Stimulated activated CD4-positive, alpha-beta T cell treated with anti-CD3 and anti-CD28 coated beads, TNF-alpha, amount 100 ng/mL, for 48 hours (primary cell): ENCODE results near the gene VPS36.
"Not testable (repeated sequence)": the region's sequence is repeated elsewhere in the genome, so short reads cannot be mapped to it uniquely, and the experiment has no call there.

ENCODE experiments used
- DNase-seq, 3 donors: peaks; one replicate each; pipeline ENCODE4 v3.0.0-alpha.2; 2020; ENCODE audit warnings: low read depth in 3 of 3

VPS36 gene, protein sequence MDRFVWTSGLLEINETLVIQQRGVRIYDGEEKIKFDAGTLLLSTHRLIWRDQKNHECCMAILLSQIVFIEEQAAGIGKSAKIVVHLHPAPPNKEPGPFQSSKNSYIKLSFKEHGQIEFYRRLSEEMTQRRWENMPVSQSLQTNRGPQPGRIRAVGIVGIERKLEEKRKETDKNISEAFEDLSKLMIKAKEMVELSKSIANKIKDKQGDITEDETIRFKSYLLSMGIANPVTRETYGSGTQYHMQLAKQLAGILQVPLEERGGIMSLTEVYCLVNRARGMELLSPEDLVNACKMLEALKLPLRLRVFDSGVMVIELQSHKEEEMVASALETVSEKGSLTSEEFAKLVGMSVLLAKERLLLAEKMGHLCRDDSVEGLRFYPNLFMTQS

GRCh38 chr13:52450012-52450792, at the start of gene VPS36:
VPS36 (minus strand) TSS chr13:52450634; CDS start chr13:52450594, 40 bp downstream.
- peak; percentile 85 to 92 (median 91) for DNase-seq

GRCh38 chr13:52497979-52498378, 47.5 kb upstream of the VPS36 start:
- not testable (repeated sequence) for DNase-seq

DNA sequence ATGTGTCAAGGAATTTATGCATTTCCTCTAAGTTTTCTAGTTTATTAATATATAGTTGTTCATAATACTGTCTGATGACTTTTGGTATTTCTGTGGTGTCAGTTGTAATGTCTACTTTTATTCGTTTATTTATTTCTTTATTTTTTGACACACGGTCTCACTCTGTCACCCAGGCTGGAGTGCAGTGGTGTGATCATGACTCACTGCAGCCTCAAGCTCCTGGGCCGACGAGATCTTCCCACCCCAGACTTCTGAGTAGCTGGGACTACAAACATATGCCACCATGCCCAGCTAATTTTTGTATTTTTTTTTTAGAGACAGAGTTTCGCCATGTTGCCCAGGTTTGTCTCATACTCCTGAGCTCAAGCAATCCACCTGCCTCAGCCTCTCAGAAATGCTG, 43.8 kb upstream of the VPS36 start:
- DNase-seq, result not testable (repeated sequence)

GRCh38 chr13:52491015-52491414, 40.6 kb upstream of the VPS36 start:
- not testable (repeated sequence) for DNase-seq

DNA sequence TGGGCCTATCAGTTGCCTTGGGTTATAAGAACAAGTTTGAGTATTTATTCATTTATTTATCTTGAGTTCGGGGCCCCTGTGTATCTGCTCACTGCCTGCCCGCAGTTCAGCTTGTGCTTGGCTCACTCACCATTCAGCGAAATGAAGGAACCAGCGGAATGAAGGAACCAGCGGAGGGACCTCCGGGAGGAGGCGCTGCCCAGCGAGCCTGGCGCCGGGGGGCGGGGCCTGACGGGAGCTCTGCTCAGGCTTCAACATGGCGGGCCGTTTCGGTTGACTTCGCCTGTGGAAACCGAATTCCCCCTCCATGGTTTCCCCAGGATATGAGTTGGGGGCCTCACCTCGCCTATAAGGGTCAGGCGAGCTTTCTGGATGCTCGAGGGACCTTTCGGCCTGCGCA, 38.3 kb upstream of the VPS36 start:
- DNase-seq, result not testable (repeated sequence)

GRCh38 chr13:52487078-52487477, 36.6 kb upstream of the VPS36 start:
- DNase-seq, result not testable (repeated sequence)

- DNase-seq, result not testable (repeated sequence)
Observed at GRCh38 chr13:52480677-52481428, 30.4 kb upstream of the VPS36 start.

DNA sequence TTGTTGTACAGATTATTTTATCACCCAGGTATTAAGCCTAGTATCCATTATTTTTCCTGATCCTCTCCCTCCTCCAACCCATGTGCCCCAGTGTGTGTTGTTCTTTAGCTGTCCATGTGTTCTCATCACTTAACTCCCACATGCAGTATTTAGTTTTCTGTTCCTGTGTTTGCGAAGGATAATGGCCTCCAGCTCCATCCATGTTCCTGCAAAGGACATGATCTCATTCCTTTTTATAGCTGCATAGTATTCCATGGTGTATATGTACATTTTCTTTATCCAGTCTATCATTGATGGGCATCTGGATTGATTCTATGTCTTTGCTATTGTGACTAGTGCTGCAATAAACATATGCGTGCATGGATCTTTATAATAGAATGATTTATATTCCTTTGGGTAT, 18.1 kb upstream of the VPS36 start:
- not testable (repeated sequence) for DNase-seq

- no peak for DNase-seq
Observed at GRCh38 chr13:52463526-52463925, 13.1 kb upstream of the VPS36 start.

- no peak for DNase-seq
Observed at GRCh38 chr13:52461265-52461664, 10.8 kb upstream of the VPS36 start.

- no peak for DNase-seq
Observed at GRCh38 chr13:52459668-52460067, 9.2 kb upstream of the VPS36 start.

- peak; percentile 51 to 77 (median 53) for DNase-seq
Observed at GRCh38 chr13:52455677-52456041, 5.2 kb upstream of the VPS36 start.

DNA sequence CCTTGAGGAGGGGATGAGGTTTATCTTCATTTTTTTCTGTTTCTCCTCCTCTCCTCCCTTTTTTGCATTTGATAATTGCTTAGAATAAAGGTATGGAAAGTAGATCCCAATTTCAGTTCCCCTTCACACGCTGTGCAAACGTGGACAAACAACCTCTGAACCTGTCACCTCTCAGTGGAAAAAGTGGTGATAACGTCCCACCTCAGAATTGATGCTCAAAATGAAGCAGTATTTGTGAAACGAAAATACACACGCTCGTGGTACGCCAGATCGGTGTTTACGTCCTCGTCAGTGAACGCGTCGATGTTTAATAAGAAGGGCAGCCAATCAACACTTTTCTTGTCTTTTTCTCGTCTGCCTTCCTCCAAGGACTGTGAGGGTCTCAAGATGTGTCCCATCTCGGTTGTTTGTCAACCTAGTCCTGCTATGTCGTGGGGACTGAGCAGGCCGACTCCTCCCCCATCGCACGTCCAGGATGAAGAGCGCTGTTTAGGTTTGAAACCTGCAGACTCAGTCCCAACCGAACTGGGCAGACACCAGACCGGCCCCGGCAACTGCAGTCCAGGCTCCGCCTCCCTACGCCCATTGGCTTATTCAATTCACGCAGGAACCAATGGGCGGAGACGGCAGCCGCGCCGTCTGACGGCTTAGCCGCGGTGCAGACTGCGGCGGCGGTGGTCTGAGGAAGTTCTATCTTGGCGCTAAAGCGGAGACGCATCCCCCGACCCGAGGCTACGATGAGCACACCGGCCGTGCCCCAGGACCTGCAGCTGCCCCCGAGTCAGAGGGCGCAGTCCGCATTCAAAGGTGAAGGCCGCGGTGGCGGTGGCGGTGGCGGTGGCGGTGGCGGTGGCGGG, 4.6 kb upstream of the VPS36 start, which contains the start of gene CKAP2:
Gene CKAP2 (plus strand): TSS at position 659 of the 857 bp plus-strand sequence. CDS start 79 bp downstream, at position 738.
- DNase-seq, result peak; percentile 78 to 90 (median 87)

GRCh38 chr13:52454459-52454819, 4.0 kb upstream of the VPS36 start:
- DNase-seq, result no peak

- no peak for DNase-seq
Observed at GRCh38 chr13:52452470-52452869, 2.0 kb upstream of the VPS36 start.

DNA sequence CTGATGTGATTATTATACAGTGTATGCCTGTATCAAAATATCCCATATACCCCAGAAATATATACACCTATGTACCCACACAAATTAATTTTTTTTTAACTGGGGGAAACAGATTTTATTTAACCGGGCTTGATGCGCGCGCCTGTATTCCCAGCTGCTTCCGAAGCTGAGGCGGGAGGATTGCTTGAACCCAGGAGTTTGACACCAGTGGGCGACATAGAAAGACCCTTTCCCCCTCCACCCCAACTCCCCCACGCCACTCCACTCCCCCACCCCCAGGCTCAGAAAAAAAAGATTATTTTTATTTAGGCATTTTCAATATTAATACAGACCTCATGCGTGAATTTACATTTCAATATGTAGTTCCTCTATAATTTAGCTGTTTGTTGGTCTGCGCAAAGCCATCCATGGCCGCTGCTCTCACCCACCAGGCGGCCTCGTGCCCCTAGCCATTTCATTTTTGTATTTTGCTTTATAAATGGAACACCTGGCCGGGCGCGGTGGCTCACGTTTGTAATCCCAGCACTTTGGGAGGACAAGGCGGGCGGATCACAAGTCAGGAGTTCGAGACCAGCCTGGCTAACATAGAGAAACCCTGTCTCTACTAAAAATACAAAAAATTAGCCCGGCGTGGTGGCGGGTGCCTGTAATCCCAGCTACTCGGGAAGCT, 836 bp upstream of the VPS36 start:
- no peak for DNase-seq

DNA sequence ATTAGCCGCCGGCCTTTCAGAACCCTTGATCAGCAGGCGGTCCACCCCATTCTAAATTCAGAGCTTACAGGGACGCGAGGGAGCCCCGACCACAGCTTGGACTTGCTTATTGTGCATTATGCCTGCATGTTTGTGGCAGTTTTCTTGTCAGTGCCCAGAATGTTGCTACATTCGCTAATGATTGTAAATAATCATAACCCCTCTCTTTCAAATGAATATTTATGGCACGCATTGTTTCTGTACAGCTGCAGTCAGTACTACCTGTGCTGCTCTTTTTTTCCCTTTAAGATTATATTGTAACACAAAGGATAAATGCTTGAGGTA, 321 bp upstream of the VPS36 start:
- DNase-seq, result no peak

DNA sequence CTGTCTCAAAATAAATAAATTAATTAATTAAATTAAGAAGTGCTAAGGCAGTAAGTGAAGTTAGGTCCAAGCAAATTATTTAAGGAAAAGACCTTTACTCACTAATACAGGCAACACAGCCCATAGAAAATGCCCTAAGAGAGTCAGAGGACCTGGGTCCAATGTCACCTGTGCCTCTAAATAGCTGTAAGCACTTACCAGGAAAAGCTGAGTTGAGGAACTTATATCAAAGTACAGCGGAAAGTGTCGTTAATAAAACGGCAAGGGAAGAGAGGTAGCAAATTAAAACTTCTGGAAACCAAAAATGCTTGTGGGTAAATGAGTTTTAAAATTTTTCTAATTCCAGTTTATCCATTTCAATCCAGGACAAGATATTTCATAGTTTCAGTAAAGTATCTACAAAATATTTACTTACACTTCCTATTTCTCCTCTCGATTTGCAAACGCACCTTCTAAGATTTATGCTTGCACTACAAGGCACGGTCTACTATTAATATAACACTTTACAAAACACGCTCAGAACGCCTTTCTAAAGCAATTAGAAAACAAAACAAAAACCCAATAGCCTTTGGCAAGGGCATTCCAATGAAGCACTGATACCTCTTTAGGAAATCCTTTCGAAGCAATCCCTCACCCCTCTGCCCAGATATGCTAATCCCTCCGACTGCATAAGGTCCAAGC, 963 bp downstream of the VPS36 start:
- no peak for DNase-seq

DNA sequence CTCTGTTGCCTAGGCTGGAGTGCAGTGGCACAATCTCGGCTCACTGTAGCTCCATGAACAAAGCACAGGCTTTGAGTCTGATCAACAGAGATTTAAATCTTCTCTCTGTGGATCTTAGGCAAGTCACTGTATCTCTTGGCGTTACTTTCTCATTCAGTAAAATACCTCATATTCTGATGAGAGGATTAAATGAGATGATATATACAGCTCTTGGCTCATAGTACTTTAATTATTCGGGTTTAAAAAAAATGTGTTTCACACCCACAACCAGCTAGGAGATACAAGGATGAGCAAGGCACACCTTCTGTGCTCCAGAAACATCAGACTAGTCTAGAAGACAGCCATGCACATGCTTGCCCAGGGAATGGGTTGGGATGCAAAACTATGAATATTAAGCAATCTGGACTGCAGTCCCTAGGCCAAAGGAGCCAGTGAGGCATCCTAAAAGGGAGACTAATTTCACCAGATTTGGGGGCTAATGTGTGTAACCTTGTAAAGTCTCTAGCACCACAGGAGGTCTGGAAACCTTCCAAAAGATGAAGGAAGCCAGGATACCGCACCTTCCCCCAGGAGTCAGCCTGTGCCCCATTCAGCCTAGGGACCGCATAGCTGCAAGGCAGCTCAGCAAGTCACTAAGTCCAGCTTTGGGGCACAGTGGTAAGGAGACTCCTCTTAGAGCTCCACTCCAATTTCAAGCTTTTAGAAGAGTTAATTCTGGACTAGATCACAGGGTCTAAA, 2.5 kb downstream of the VPS36 start:
- no peak for DNase-seq

- DNase-seq, result no peak
Observed at GRCh38 chr13:52447354-52447753, 3.1 kb downstream of the VPS36 start.
